ENCODE data around the gene FHOD3.

DNA sequence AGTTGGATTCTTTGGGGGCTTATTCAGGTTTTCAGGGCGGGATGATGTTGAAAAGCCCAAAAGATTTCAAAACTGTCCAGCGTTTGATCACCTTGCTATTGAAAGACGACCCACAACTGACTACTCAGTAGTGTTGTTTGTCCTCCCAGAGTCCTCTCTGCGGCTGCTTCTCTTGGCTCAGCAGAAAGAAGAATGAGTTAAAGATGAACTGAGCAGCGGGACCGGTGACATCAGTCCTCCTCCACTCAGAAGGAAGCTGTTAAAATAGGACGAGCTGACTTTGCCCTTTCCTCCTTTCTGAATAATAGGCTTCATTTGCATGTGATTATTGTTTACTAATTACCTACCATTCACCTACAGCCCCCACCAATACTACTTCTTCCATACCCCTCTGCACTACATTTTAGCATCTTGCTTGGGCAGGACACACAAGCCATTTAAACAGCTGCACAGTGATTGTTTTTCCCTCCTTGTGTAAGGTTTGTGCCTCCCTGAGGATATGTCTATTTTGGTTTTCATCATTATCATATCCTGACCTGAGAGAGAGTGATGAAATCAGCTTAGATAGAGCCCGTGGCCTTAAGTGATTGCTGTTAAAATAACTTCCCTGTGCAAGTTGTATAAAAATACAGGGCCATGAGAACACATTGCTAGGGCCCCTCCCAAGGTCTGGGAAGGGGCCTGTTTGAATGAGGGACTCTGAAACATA lies 261.8 kb downstream of the FHOD3 start:
- TF ChIP-seq, protein P1, sequence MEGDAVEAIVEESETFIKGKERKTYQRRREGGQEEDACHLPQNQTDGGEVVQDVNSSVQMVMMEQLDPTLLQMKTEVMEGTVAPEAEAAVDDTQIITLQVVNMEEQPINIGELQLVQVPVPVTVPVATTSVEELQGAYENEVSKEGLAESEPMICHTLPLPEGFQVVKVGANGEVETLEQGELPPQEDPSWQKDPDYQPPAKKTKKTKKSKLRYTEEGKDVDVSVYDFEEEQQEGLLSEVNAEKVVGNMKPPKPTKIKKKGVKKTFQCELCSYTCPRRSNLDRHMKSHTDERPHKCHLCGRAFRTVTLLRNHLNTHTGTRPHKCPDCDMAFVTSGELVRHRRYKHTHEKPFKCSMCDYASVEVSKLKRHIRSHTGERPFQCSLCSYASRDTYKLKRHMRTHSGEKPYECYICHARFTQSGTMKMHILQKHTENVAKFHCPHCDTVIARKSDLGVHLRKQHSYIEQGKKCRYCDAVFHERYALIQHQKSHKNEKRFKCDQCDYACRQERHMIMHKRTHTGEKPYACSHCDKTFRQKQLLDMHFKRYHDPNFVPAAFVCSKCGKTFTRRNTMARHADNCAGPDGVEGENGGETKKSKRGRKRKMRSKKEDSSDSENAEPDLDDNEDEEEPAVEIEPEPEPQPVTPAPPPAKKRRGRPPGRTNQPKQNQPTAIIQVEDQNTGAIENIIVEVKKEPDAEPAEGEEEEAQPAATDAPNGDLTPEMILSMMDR (IDR thresholded peaks at IDR 0.05; ENCODE audit: insufficient read depth, low read depth, low read length): no peak
- TF ChIP-seq EZH2 (IDR thresholded peaks at IDR 0.05; ENCODE audit: insufficient read depth, low read length): no peak
